ENCODE measurements around the gene MS4A6A. TPM values are rescaled to one million over a fixed set of nuclear protein-coding genes. Genes with fewer than 3 reads are reported as not detected.

The MS4A6A gene, protein sequence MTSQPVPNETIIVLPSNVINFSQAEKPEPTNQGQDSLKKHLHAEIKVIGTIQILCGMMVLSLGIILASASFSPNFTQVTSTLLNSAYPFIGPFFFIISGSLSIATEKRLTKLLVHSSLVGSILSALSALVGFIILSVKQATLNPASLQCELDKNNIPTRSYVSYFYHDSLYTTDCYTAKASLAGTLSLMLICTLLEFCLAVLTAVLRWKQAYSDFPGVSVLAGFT
- total RNA-seq = not detected in 2 replicates

DNA sequence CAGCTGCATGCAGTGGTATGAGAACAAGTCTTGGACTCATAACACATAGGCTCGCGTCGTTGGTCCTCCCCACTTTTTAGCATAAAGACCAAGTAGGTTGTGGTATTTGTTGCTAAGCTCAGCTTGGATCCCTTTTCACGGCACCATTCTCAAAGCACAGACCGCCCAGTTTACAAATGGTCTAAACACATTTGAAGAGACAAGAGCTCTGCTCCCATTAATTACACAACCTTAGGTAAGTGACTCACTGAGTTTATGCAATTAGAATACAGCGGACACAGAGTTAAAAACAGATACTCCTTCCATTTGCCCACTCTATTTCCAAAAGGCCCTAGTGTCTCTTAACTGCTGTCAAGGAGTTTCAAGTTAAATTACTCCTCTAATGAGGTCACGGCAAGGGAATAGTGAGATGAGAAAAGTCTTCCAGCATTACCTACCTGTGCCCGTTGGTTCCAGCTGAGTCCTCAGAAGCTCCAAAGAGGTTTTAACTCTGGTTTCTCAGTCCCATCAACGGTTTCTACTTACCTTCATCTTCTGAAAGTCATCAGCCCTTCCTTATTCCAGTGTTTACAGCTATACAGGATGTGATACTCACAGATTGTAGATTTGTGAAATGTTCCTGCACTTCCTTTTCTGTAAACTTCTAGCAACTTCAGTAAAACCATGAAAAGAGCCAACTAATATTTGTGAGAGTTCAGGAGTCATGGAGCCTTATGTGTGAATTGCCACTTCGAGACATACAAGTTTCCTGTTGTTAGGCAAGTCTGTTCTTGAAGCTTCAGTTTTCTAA, at the start of gene MS4A6A:
Gene MS4A6A (minus strand): TSS at position 543 of the 790 bp plus-strand sequence. CDS start 1,356 bp downstream, outside the sequence.

Other genes starting within 250 kb of the MS4A6A start
- gene OOSP1, start 244.7 kb downstream of the MS4A6A start, total RNA-seq = not detected in 2 replicates
- not detected in 2 replicates for gene OOSP4A, start 219.1 kb downstream of the MS4A6A start, total RNA-seq
- not detected in 2 replicates for gene OOSP4B, start 165.9 kb downstream of the MS4A6A start, total RNA-seq
- gene OOSP2, start 142.7 kb downstream of the MS4A6A start, total RNA-seq = not detected in 2 replicates
- gene MS4A3, start 126.4 kb downstream of the MS4A6A start, total RNA-seq = not detected in 2 replicates
- not detected in 2 replicates for gene MS4A2, start 94.4 kb downstream of the MS4A6A start, total RNA-seq
- not detected in 2 replicates for gene MS4A4E, start 60.1 kb upstream of the MS4A6A start, total RNA-seq
- not detected in 2 replicates for gene MS4A4A, start 97.6 kb upstream of the MS4A6A start, total RNA-seq
- not detected in 2 replicates for gene MS4A6E, start 144.2 kb upstream of the MS4A6A start, total RNA-seq
- not detected in 2 replicates for gene MS4A7, start 195.4 kb upstream of the MS4A6A start, total RNA-seq
- not detected in 2 replicates for gene MS4A14, start 213.4 kb upstream of the MS4A6A start, total RNA-seq
- not detected in 2 replicates for gene MS4A5, start 246.5 kb upstream of the MS4A6A start, total RNA-seq